Spleen (tissue), 11 donors: ENCODE results near the gene RABL6. TPM values are rescaled to one million over a fixed set of nuclear protein-coding genes. Genes with fewer than 3 reads are reported as not detected.

Source experiments
- DNase-seq: peaks from one replicate; pipeline ENCODE4 v3.0.0-alpha.2; 2020
- H3K27ac ChIP-seq, 8 donors: fragments of 200-600 bp; sonication (generic) in 7 of 8; 1 replicate in 4 of 8; 2 replicates in 4 of 8; pipeline versions ENCODE4 v1.5.0 to v1.8.0; 2016 to 2021; ENCODE audit warnings: inconsistent platforms in 4 of 8, mild to moderate bottlenecking in 4 of 8, moderate library complexity in 1 of 8
- H3K27me3 ChIP-seq, 7 donors: fragments of 200-600 bp; sonication (generic) in 6 of 7; replicated peaks in 1 of 7; 1 replicate in 4 of 7; 2 replicates in 3 of 7; pipeline versions ENCODE4 v1.5.0 to v1.8.0; 2016 to 2021; ENCODE audit warnings: inconsistent platforms in 3 of 7, mild to moderate bottlenecking in 1 of 7
- H3K36me3 ChIP-seq, 6 donors: fragments of 200-600 bp; sonication (generic) in 5 of 6; 1 replicate in 4 of 6; 2 replicates in 2 of 6; pipeline versions ENCODE4 v1.5.0 to v1.8.0; 2016 to 2021; ENCODE audit warnings: inconsistent platforms in 2 of 6
- H3K4me1 ChIP-seq, 6 donors: fragments of 200-600 bp; sonication (generic) in 5 of 6; 1 replicate in 3 of 6; 2 replicates in 3 of 6; pipeline versions ENCODE4 v1.5.0 to v1.8.0; 2016 to 2021; ENCODE audit warnings: inconsistent platforms in 3 of 6
- H3K4me3 ChIP-seq, 8 donors: fragments of 200-600 bp; sonication (generic) in 7 of 8; 1 replicate in 4 of 8; 2 replicates in 4 of 8; pipeline versions ENCODE4 v1.5.0 to v1.8.0; 2016 to 2021; ENCODE audit warnings: inconsistent platforms in 4 of 8, mild to moderate bottlenecking in 4 of 8, moderate library complexity in 2 of 8
- H3K9me3 ChIP-seq, 8 donors: fragments of 200-600 bp; sonication (generic) in 7 of 8; 1 replicate in 4 of 8; 2 replicates in 4 of 8; pipeline versions ENCODE4 v1.5.0 to v1.8.0; 2016 to 2021; ENCODE audit warnings: inconsistent platforms in 4 of 8
- CTCF ChIP-seq, 11 experiments: fragments of 200-600 bp in 7 of 11; fragments of 450-650 bp in 4 of 11; sonication (generic) in 4 of 11; IDR thresholded peaks in 8 of 11; conservative IDR thresholded peaks in 3 of 11; 1 replicate in 7 of 11; 2 replicates in 4 of 11; pipeline versions ENCODE4 v1.4.0 to v1.8.0; 2016 to 2021; ENCODE audit warnings: antibody characterized with exemption in 11 of 11, inconsistent platforms in 4 of 11, mild to moderate bottlenecking in 1 of 11
- POLR2A ChIP-seq, 3 donors: fragments of 450-650 bp; IDR thresholded peaks; one replicate each; pipeline ENCODE4 v1.5.1; 2017; ENCODE audit warnings: antibody characterized with exemption in 3 of 3, mild to moderate bottlenecking in 1 of 3
- POLR2AphosphoS5 ChIP-seq, 3 donors: sonication (generic); formaldehyde crosslinking; IDR thresholded peaks; one replicate each; pipeline ENCODE4 v1.5.1; 2017; ENCODE audit warnings: antibody characterized with exemption in 3 of 3
- WGBS, 5 donors: extraction: QIAGEN DNeasy Blood & Tissue Kit in 3 of 5; methylation state at CpG; one replicate each; pipeline versions ENCODE4 v1.1.5 to v1.1.7; 2013 to 2018; 5-methylcytosine and 5-hydroxymethylcytosine counted together
- intact Hi-C: fragments of 100-400 bp; cut with DNase I; formaldehyde crosslinking; loops from one replicate; pipeline ENCODE4 v1.15.0; 2023; ENCODE audit warnings: low total_unique reads
- polyA plus RNA-seq, 3 donors: library from polyadenylated mRNA; stranded (reverse); fragments of 200-250 nt; gene quantifications; one replicate each; pipeline ENCODE4 v1.2.1, GENCODE V29; 2013
- total RNA-seq, 7 donors: library from RNA; depleted of rRNA in 3 of 7; stranded (reverse); fragments of >200 nt in 3 of 7; fragmentation: NEBNext Ultra II Directional in 4 of 7; extraction: Animal tissue kit (Norgen Biotek cat#: 25700) in 4 of 7; gene quantifications; one replicate each; pipeline versions ENCODE4 v1.1.0 to v1.2.1, GENCODE V29; 2016 to 2021
- donor health status: healthy with polysubstance abuse.
- donor health status: DM: no; HTN: no; CAD: no; lungs with moderate emphysema.
- donor health status: DM: no; HTN: no; CAD: no.
- donor health status: Bipolar disorder and iron deficiency.
- donor health status: healthy.
- donor health status: DM: no; HTN: no; CAD: no.
- donor health status: DM: yes; HTN: yes; CAD: no.

RABL6 gene
- total and polyA plus RNA-seq, 10 donors: 32.7 to 70.0 (median 55.7) TPM

DNA sequence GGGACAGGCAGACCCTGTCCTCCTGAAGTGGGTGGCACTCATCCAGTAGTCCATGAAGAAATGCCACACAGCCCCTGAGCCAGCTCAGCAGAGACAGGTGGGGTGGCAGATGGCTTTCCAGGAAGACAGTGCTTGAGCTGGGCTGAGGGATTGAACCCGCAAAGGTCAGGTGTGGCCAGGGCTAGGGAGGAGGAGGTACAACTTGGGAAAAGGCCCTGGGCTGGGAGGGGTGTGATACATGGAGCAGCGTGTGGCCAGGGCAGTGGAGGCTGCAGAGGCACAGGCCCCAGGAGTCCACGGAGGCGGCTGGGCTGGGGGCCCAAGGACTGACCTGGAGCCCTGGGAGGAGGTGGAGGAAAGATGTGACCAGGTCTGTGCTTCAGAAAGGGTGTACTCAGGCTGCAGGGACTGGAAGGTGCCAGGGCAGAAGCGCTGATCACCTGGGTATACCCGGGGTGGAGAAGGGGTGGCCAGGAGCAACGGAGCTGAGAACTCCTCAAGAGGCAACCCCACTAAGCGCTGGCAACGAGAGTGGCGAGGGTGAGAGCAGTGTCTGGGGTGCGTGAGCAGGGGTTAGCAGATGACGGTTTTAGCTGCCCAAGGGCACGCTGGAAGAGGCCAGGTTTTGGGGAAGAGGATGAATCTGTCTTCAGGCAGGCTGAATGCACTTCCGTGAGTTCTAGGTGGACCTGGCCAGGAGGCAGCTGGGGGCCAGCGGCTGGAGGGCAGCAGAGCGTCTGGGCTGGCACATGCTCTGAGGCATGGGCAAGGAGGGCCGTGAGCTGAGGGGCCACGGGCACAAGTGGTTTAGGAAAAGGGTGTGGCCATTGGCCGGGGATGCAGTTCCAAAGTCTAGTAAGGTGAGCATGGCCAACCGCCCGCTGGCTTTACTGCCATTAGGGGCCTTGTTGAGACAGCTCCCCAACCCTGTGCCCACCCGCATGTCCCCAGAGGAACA lies 3.9 kb upstream of the RABL6 start:
- DNase-seq: no peak
- Histone ChIP-seq H3K27ac (no peak overlapping the region), H3K36me3 (peaks cover 0 to 23% (median 0%) of the 10 kb centered on the region in 6 donors), H3K9me3 (no peaks in the 10 kb centered on the region), H3K27me3 (peaks cover 0 to 39% (median 35%) of the 10 kb centered on the region in 7 donors), H3K4me3 (no peak overlapping the region), H3K4me1 (peaks cover 29 to 61% (median 46%) of the 10 kb centered on the region in 6 donors)
- 86 to 95% (median 90%) methylated on average over 21 to 22 of the region's 22 CpGs for WGBS, 5 donors
- no peak for TF ChIP-seq POLR2AphosphoS5 (IDR thresholded peaks at IDR 0.05)
- TF ChIP-seq CTCF (IDR thresholded peaks at IDR 0.05 in 8 of 11, conservative IDR thresholded peaks at IDR 0.05 in 3 of 11): no peak
- no peak for TF ChIP-seq POLR2A (IDR thresholded peaks at IDR 0.05)
- intact Hi-C loops: no loop called here

DNA sequence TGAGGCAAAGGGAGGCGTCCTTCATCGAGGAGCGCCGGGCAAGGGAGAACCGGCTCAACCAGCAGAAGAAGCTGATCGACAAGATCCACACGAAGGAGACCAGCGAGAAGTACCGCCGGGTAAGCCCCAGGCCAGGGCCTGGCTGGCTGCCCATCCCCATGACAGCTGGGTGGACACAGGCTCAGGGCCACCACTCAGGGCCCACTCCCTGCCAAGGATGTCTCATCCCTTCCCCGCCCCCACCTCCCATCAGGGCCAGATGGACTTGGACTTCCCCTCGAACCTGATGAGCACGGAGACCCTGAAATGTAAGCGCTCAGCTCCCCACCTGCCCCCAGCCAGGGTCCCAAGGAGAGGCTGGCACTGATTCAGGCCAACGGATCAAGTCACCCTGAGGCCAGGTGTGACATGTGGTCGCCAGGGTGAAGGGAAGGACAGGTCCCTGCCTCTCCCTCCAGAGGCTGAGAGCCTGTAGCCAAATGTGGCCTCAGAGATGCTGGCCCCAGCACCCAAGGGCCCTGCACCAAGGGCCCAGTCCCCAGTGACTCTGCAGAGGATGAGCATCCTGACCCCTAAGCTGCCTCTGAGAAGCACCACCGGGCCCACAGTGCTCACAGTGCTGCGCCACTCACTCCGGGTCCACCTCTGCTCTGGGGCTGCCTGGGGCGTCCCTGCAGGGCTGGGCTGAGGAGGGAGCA lies 3.1 kb upstream of the RABL6 start:
- Histone ChIP-seq H3K27me3 (peaks cover 0 to 31% (median 26%) of the 10 kb centered on the region in 7 donors), H3K27ac (no peak overlapping the region), H3K36me3 (peaks cover 0 to 27% (median 0%) of the 10 kb centered on the region in 6 donors), H3K9me3 (no peaks in the 10 kb centered on the region), H3K4me3 (no peak overlapping the region), H3K4me1 (peaks cover 34 to 61% (median 46%) of the 10 kb centered on the region in 6 donors)
- DNase-seq: no peak
- no peak for TF ChIP-seq POLR2A (IDR thresholded peaks at IDR 0.05)
- no peak for TF ChIP-seq CTCF (IDR thresholded peaks at IDR 0.05 in 8 of 11, conservative IDR thresholded peaks at IDR 0.05 in 3 of 11)
- TF ChIP-seq POLR2AphosphoS5 (IDR thresholded peaks at IDR 0.05): no peak
- intact Hi-C loops: no loop called here
- WGBS, 5 donors: 93 to 95% (median 93%) methylated on average over 14 to 20 of the region's 20 CpGs

DNA sequence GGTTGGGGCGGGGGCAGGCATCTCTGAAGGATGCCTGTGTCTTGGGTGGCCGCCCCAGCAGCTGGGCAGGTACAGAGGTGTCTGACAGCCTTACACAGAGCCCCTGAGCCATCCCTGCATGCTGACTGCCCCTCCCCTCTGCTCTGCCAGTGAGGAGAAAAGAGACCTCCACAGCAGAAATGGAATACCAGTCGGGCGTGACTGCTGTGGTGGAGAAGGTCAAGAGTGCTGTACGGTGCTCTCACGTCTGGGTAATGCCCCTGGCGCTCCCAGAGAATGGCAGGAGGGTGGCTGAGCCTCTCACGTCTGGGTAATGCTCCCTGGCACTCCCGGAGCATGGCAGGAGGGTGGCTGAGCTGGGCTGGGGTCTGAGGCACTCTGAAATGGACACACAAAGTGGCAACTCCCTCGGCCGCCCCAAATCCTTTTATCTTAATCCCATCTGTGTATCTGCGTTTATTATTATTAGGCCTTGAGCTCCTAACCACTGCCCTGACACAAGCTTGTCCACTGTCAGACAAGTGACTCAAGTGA lies 2.5 kb upstream of the RABL6 start:
- no peak for DNase-seq
- TF ChIP-seq POLR2A (IDR thresholded peaks at IDR 0.05) (no peak), CTCF (IDR thresholded peaks at IDR 0.05 in 8 of 11, conservative IDR thresholded peaks at IDR 0.05 in 3 of 11) (no peak), POLR2AphosphoS5 (IDR thresholded peaks at IDR 0.05) (no peak)
- intact Hi-C loops: no loop called here
- no peak overlapping the region for H3K27ac ChIP-seq
- 87 to 97% (median 95%) methylated on average over 10 to 12 of the region's 12 CpGs for WGBS, 5 donors
- peaks cover 35 to 61% (median 46%) of the 10 kb centered on the region in 6 donors for H3K4me1 ChIP-seq
- no peak overlapping the region for H3K4me3 ChIP-seq
- peaks cover 0 to 33% (median 0%) of the 10 kb centered on the region in 6 donors for H3K36me3 ChIP-seq
- no peaks in the 10 kb centered on the region for H3K9me3 ChIP-seq
- H3K27me3 ChIP-seq: peaks cover 0 to 25% (median 20%) of the 10 kb centered on the region in 7 donors
